ENCODE measurements around the gene UBXN7.
"Not testable (repeated sequence)": the region's sequence is repeated elsewhere in the genome, so short reads cannot be mapped to it uniquely, and the experiment has no call there.

The UBXN7 gene, protein sequence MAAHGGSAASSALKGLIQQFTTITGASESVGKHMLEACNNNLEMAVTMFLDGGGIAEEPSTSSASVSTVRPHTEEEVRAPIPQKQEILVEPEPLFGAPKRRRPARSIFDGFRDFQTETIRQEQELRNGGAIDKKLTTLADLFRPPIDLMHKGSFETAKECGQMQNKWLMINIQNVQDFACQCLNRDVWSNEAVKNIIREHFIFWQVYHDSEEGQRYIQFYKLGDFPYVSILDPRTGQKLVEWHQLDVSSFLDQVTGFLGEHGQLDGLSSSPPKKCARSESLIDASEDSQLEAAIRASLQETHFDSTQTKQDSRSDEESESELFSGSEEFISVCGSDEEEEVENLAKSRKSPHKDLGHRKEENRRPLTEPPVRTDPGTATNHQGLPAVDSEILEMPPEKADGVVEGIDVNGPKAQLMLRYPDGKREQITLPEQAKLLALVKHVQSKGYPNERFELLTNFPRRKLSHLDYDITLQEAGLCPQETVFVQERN

DNA sequence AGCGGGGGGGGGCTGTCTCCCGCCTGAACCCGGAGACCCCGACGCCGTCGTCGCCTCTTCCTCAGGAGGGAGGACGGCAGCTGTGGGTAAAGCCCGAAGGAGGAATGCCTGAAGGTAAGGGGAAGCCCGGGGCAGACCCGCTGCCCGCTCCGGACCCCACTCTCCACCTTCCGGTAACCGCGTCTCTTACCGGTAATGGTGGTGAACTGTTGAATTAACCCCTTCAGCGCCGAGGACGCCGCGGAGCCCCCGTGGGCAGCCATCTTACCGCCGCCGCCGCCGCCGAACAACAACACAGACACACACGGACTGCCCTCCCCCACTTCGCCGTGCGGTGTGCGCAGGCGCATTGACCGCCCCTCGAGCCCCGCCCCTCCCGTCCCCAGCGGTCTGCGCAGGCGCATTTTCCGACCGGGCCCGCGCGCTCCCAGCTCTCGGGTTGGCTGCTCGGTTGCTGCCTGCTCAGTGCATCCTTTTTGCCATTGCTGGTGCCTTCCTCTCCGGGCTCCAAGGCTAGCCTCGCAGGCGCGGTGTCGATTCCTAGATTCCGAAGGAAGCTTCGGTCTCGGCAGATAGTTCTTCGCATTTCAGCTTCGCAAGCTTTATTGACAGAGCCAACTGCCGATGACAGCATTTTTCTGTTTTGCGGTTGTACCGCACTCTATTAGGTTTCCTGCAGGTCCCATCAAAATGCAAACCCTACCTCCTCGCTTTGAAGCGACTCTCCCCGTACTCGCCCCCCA lies at the start of gene UBXN7:
TSS of gene UBXN7 (minus strand) at position 291 of the 743 bp plus-strand sequence. CDS start at position 263, 28 bp downstream.
- DNase-seq: peak; percentile 89 to 97

DNA sequence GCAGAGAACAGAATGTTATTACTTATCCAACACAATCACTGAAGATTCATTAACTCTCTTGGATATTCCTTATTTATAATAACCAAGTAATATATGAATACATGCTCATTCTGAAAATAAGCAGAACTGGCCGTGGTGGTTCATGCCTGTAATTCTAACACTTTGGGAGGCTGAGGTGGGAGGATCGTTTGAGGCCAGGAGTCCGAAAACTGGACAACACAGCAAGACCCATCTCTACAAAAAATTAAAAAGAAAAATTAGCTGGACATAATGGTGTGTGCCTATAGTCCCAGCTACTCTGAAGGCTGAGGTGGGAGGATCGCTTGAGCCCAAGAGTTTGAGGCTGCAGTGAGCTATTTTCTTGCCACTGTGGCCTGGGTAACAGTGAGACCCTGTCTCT lies 45.5 kb upstream of the UBXN7 start:
- no peak for DNase-seq

DNA sequence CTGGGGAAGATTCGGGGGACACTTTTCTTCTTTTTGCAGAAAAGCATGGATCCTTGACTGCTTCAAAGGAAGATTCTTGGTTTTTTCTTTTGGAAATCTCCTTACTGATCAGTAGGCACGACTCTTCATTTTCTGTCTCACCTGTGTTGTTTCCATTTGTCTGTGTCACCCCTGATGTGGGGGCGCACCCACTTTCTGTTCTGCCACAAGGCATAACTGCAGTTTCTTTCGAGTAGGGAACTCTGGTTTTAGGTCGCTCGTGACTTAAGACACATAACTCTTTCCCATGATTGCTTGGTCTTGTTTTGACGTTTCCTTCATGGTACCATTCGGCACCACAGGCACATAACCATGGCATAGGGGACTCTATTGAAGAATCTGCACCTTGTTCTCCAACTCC lies 40.1 kb upstream of the UBXN7 start:
- no peak for DNase-seq

DNA sequence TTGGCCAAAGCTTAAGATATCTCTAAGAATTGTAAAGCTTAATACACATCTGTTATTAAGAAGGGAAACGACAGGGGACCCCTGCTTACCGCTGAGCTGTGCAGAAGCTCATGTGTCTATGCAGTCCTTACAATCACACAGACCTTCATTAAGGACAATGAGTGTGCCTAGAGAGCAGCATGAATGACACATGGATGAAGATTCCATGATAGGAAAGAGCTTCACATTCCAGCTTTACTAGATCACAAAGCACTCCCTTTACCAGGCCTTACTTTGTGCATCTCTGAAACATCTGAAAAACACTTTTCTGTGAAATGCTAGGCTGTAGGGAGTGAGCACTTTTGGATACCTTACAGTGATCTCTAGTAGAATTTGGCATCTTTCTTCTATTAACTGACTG lies 39.3 kb upstream of the UBXN7 start:
- no peak for DNase-seq

DNA sequence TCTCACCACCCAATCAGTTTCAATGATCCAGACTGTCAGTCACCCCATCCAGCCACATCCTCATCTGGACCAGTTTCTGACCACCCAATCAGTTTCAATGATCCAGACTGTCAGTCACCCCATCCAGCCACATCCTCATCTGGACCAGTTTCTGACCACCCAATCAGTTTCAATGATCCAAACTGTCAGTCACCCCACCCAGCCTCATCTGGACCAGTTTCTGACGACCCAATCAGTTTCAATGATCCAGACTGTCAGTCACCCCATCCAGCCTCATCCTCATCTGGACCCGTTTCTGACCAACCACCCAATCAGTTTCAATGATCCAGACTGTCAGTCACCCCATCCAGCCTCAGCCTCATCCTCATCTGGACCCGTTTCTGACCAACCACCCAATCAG lies 38.0 kb upstream of the UBXN7 start:
- not testable (repeated sequence) for DNase-seq

DNA sequence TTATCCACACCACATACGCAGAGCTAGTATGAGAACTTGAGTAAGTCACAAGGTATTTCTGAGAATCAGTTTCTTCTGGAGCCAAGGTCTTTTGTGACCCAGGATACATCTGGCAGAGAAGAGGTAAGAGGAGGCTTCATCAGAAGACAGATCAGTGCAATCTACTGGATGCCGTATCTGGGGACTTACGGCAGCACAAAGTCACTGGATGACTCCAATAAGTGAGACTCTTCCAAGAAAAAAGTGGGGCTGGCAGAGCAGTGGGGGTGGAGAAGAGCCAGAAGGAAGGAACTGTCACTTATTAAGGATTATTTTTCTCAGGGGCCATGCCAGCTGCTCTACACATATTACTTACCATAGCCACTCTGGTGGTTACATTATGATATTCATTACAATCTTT lies 31.6 kb upstream of the UBXN7 start:
- no peak for DNase-seq

DNA sequence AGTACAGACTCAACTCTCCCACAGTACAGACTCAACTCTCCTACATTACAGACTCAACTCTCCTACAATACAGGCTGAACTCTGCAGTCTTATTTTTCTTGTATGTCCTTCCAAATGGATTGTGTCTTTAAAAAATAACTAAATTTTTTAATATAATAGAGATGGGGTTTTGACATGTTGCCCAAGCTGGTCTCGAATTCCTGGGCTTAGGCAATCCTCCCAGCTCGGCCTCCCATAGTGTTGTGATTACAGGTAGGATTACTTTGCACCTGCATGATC lies 31.2 kb upstream of the UBXN7 start:
- DNase-seq: no peak

DNA sequence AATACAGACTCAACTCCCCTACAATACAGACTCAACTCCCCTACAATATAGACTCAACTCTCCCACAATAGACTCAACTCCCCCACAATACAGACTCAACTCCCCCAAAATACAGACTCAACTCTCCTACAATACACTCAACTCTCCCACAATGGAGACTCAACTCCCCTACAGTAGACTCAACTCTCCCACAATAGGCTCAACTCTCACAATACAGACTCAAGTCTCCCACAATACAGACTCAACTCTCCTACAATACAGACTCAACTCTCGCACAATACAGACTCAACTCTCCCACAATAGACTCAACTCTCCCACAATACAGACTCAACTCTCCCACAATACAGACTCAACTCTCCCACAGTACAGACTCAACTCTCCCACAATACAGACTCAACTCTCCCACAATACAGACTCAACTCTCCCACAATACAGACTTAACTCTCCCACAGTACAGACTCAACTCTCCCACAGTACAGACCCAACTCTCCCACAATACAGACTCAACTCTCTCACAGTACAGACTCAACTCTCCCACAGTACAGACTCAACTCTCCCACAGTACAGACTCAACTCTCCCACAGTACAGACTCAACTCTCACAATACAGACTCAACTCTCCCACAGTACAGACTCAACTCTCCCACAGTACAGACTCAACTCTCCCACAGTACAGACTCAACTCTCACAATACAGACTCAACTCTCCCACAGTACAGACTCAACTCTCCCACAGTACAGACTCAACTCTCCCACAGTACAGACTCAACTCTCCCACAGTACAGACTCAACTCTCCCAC lies 30.7 kb upstream of the UBXN7 start:
- DNase-seq: not testable (repeated sequence)

DNA sequence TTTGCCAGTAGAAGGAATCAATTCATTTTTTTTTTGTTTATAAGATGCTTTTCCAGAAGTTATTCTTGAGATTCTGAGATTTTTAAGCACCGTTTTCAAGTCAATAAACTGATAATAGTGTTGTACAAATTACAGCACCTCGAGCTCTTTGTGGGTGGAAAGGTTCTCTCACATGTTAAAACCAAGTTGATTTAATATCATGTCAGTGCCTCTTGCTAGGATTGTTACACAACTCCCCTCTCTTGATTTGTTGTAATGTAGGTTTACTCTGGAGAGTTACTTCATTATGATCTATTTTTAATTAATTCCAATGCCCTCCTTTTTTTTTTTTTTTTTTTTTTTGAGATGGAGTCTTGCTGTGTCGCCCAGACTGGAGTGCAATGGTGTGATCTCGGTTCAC lies 25.8 kb upstream of the UBXN7 start:
- DNase-seq: no peak

DNA sequence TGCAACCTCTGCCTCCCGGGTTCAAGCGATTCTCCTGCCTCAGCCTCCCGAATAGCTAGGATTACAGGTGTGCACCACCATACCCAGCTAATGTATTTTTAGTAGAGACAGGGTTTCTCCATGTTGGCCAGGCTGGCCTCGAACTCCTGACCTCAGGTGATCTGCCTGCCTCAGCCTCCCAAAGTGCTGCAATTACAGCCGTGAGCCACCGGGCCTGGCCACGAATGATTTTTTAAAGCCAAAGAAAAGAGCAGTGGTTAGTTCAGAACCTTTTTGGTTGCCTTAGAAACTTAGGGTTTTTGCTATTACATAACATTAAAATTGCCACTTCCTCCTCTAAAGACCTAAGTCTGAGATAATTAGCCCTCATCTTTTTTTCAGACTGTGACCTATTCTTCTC lies 25.2 kb upstream of the UBXN7 start:
- DNase-seq: not testable (repeated sequence)

DNA sequence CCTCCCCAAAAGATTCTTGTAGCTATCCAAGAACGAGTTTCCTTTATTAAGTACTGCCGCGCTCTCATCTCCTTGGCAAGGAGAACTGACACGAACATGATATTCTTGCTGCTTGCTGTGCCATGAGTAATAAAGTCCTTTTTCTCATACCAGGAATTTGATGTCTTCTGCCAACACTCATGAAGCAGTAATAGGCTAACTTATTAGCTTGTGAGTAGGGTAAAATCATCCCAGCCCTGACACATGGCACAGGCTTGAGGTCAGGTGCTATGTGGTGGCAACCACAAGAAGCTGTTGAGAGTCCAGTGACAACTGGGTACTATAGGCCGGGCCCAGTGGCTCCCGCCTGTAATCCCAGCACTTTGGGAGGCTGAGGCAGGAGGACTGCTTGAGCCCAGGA lies 22.7 kb upstream of the UBXN7 start:
- no peak for DNase-seq

DNA sequence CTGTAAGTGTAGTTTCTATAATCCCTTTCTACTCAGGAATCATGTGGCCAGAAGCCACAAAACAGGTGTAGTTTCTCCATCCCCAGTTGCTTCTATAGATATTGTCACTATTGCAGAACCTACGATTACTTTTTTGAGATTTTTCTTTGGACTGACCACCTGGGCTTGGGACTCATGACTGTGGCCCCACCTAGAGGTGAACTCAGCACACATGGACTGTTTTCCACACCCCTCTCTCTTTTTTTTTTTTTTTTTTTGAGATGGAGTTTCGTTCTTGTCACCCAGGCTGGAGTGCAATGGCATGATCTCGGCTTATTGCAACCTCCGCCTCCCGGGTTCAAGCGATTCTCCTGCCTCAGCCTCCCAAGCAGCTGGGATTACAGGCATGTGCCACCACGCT lies 13.2 kb upstream of the UBXN7 start:
- DNase-seq: not testable (repeated sequence)

DNA sequence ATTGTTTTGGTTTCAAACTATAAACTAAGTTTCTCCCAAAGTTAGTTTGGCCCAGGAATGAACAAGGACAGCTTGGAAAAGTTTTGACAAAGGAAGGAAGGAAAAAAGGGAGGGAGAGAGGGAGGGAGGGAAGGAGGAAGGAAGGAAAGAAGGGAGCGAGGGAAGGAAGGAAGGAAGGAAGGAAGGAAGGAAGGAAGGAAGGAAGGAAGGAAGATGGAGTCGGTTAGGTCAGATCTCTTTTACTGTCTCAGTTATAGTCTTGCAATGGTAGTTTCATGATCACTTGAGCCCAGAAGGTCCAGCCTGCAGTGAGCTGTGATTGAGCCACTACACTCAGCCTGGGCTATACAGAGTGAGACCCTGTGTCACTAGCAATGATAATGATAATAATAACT lies 12.3 kb upstream of the UBXN7 start:
- no peak for DNase-seq

DNA sequence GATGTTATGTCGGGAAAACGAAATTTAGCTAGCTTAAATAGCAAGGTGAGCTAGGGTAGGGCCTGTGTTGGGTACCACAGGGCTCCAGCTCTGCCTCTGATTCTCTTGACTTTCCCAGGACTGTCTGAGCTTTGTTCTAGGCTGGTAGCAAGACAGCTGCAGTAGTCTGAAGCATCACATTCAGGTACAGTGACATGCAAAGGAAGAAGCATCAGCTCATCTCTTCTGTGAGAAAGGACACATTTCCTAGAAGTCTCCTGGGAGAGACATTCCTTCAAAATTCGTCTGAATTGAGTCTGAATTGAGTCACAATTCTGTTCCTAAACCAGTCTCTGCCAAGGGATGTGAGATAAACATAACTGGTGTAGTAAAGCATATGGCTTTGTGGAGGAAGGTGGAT lies 8.5 kb upstream of the UBXN7 start:
- DNase-seq: no peak

DNA sequence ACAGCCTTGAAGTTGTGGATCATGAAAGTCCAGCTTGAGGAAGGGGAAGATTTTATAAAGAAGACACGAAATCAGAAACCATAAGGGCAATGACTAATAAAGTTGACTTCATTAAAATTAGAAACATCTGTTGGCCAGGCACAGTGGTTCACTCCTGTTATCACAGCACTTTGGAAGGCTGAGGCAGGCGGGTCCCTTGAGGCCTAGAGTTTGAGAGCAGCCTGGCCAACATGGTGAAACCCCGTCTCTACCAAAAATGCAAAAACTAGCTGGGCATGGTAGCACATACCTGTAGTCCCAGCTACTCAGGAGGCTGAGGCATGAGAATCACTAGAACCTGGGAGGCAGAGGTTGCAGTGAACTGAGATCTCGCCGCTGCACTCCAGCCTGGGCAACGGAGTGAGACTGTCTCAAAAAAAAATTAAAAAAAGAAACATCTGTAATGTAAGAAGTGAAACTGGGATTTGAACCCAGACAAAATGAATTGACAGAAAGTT lies 7.9 kb upstream of the UBXN7 start:
- DNase-seq: no peak

DNA sequence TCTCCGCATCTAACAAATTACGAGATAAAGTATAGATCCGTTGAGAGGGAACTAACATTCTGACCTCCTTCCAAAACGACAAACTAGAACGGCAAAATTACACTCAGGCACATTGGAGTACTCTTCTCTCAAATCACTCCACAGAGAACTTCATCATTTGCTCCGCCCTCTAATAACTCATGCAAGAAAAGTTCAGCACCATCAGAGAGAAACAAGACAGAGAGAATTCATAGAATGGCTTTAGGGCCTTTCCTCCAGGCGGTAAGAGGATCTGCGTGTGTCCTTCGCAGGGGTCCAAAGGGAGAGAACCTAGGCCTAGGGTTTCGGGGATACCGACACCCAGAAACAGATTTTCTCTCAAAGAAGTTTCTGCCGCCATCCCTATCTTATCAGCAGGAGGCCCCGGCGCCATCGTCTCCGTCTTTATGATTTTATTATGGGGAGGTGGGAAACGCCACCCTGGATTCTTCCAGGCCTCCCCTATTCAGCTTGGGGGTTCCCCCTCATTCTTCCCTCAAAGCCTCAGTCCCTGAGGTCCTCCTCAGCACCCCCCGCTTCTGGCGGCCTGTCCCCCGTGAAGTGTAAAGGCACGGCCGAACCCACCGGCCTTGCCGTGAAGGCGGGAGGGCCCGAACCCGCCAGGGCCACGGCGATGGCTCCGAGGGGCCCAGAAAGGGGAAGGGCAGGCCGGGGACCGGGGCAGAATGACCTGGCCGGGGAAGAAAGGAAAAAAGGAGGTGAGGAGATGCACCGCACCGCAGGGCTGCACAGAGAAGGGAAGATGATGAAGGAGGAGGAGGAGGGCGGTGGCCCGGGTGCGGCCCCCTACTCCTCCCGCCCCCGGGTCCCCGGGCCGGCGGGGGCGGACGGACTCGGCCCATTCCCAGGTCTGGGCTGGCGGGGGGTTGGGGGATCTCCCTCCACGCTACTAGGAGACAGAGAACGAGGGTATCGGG lies 768 bp downstream of the UBXN7 start:
- DNase-seq: peak; percentile 11 to 36

DNA sequence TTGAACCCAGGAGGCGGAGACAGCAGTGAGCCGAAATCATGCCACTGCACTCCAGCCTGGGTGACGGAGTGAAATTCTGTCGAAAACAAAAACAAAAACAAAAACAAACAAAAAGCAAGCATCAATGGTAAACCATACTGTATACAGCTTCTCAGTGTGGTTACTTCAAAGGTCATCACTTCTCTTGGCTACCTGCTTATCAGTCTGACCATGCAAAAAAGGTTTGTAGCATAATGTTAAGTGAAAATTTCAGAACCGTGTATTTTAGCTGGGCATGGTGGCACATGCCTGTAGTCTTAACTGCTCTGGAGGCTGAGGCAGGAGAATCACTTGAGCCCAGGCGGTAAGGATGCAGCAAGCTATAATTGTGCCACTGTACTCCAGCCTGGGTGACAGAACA lies 4.2 kb downstream of the UBXN7 start:
- no peak for DNase-seq

DNA sequence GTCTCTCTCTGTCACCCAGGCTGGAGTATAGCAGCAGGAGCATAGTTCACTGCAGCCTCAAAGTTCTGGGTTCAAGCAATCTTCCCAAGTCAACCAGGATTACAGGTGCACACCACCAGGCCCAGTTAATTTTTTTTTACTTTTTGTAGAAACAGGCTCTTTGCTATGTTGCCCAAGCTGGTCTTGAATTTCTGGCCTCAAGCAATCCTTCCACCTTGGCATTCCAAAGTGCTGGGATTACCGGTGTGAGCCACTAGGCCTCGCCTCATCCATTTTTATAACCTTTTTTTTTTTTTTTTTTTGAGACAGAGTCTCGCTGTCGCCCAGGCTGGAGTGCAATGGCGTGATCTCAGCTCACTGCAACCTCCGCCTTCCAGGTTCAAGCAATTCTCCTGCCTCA lies 7.8 kb downstream of the UBXN7 start:
- not testable (repeated sequence) for DNase-seq

DNA sequence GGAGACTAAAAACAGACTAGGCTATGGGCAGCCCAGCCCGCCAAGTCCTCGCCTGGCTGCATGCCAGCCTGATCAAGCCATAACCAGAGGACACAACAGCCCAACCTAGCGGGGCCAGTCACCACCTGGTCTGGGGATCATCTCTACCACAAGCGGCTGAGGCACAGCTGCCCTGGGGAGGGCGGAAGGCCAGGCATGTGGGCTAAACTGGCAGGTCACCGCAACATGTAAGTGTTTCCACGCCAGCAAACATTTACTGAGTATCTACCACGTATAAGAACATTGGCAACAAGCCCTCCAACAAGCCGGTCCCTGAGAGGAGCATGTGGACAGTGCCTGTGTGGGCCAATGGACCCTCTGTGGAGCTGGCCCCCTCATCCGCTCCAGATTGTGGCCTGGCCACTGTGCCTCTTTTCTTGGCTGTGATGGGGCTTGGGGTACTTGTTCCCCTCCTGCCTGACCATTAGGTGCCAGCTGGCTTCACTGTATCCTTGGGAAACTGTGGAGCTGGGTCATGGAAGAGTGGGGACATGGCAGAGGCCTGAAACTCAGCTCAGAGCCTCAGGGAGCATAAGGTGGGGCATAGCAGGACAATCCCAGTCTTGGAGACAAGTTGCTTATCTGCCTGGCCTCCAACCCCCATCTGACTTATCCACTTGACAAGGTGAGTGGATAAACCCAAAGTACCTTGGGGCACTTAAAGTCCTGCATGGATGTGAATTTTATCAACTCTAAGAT lies 9.0 kb downstream of the UBXN7 start:
- DNase-seq: peak; percentile 27 to 79

DNA sequence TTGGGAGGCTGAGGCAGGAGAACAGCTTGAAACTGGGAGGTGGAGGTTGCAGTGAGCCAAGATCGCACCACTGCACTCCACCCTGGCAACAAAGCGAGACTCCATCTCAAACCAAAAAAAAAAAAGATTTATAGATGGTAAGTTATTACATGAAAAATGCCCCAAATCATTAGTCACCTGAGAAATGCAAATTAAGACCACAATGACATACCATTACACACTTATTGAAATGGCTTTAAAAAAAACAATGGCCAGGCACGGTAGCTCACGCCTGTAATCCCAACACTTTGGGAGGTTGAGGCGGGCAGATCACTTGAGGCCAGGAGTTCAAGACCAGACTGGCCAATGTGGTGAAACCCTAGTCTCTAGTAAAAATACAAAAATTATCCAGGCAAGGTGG lies 10.6 kb downstream of the UBXN7 start:
- DNase-seq: not testable (repeated sequence)

DNA sequence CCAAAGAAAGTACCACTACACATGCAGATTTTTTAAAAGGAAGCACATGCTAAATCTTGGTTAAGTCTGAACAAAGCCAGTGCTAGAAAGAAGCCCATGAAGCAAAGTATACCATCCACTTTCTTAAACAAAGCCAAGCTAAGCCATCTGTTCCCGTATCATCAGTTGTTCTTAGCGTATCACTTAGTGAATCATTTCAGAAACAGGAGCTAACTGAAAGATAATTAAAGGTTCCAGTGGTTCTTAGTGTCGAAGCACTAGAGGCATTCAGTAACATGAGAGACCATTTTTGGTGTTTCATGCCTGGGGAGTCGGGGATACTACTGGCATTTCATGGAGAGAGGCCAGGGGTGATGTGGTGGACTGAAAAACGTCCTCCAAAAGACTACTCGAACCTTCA lies 12.8 kb downstream of the UBXN7 start:
- DNase-seq: no peak
